ENCODE data around the gene TMPRSS13.

- TF ChIP-seq POLR2A (IDR thresholded peaks at IDR 0.05; ENCODE audit: low read length) (no peak), BHLHE40 (IDR thresholded peaks at IDR 0.05; ENCODE audit: low read depth, low read length) (no peak), RFX5 (IDR thresholded peaks at IDR 0.05) (no peak), CTCF (IDR thresholded peaks at IDR 0.05) (no peak), PHF8 (IDR thresholded peaks at IDR 0.05; ENCODE audit: borderline replicate concordance, low read depth) (no peak), FOSL2 (IDR thresholded peaks at IDR 0.05) (no peak), FOSL2 (CRISPR knock-in tag; IDR thresholded peaks at IDR 0.05) (no peak), CHD4 (IDR thresholded peaks at IDR 0.05; ENCODE audit: borderline replicate concordance) (no peak), NR3C1 (IDR thresholded peaks at IDR 0.05) (no peak)
These were observed 17.1 kb upstream of the TMPRSS13 start for GRCh38 chr11:117946156-117946841.

All from A549 (cell line).